Mesenchymal stem cell (in vitro differentiated cells and primary cell): ENCODE measurements around the gene C14orf132.

Experiments used
- DNase-seq: peaks from one replicate; pipeline ENCODE4 v3.0.0-alpha.2; 2013
- H2AFZ ChIP-seq: one replicate; pipeline ENCODE4 v1.6.1; 2013; ENCODE audit warnings: low read depth, mild to moderate bottlenecking, control low read depth, inconsistent platforms, low read length, moderate library complexity
- H2AK5ac ChIP-seq: 2 replicates; pipeline ENCODE4 v1.6.1; 2013; ENCODE audit warnings: low read length, moderate library complexity, mild to moderate bottlenecking, inconsistent platforms; ENCODE audit not compliant: severe bottlenecking
- H2BK120ac ChIP-seq: one replicate; pipeline ENCODE4 v1.6.1; 2013; ENCODE audit warnings: low read depth, mild to moderate bottlenecking, inconsistent platforms, low read length, moderate library complexity
- H2BK12ac ChIP-seq, 2 experiments: one replicate each; pipeline ENCODE4 v1.6.1; 2013; ENCODE audit warnings: inconsistent platforms in 2 of 2, low read length in 2 of 2, mild to moderate bottlenecking in 2 of 2, moderate library complexity in 2 of 2, control low read depth in 1 of 2
- H2BK15ac ChIP-seq: one replicate; pipeline ENCODE4 v1.6.1; 2013; ENCODE audit warnings: mild to moderate bottlenecking, low read depth, inconsistent platforms; ENCODE audit not compliant: poor library complexity, severe bottlenecking
- H2BK5ac ChIP-seq: 2 replicates; pipeline ENCODE4 v1.6.1; 2013; ENCODE audit warnings: low read depth, mild to moderate bottlenecking, low read length, control low read depth, inconsistent platforms; ENCODE audit not compliant: poor library complexity, severe bottlenecking
- H3K14ac ChIP-seq, 2 experiments: one replicate each; pipeline ENCODE4 v1.6.1; 2013; ENCODE audit warnings: inconsistent platforms in 2 of 2, low read length in 2 of 2, control low read depth in 1 of 2, mild to moderate bottlenecking in 1 of 2, moderate library complexity in 1 of 2
- H3K18ac ChIP-seq, 2 experiments: one replicate each; pipeline ENCODE4 v1.6.1; 2013; ENCODE audit warnings: inconsistent platforms in 2 of 2, low read length in 2 of 2, control low read depth in 1 of 2, low read depth in 1 of 2, mild to moderate bottlenecking in 1 of 2
- H3K23ac ChIP-seq, 2 experiments: one replicate each; pipeline ENCODE4 v1.6.1; 2013; ENCODE audit warnings: inconsistent platforms in 2 of 2, low read length in 2 of 2, mild to moderate bottlenecking in 2 of 2, moderate library complexity in 2 of 2, control low read depth in 1 of 2
- H3K27ac ChIP-seq: 2 replicates; pipeline ENCODE4 v1.5.1; 2013; ENCODE audit warnings: mild to moderate bottlenecking, moderate library complexity, low read length, control low read depth, inconsistent platforms; ENCODE audit not compliant: poor library complexity, severe bottlenecking
- H3K27me3 ChIP-seq, 2 experiments: 2 replicates each; pipeline versions ENCODE4 v1.6.1 to v1.7.0; 2013; ENCODE audit warnings: low read length in 2 of 2, mild to moderate bottlenecking in 2 of 2, moderate library complexity in 2 of 2, control low read depth in 1 of 2, inconsistent platforms in 1 of 2; ENCODE audit not compliant: control insufficient read depth in 1 of 2, insufficient read depth in 1 of 2
- H3K36me3 ChIP-seq, 2 experiments: 2 replicates each; pipeline versions ENCODE4 v1.6.1 to v1.7.0; 2013; ENCODE audit warnings: low read length in 2 of 2, control low read depth in 1 of 2, inconsistent platforms in 1 of 2, low read depth in 1 of 2, mild to moderate bottlenecking in 1 of 2; ENCODE audit not compliant: insufficient read depth in 2 of 2, control insufficient read depth in 1 of 2
- H3K4ac ChIP-seq, 2 experiments: one replicate each; pipeline ENCODE4 v1.6.1; 2013; ENCODE audit warnings: inconsistent platforms in 2 of 2, low read length in 2 of 2, mild to moderate bottlenecking in 2 of 2, moderate library complexity in 2 of 2, control low read depth in 1 of 2, low read depth in 1 of 2
- H3K4me1 ChIP-seq: 2 replicates; pipeline ENCODE4 v1.6.1; 2013; ENCODE audit warnings: low read depth, low read length, control low read depth; ENCODE audit not compliant: control insufficient read depth, insufficient read depth
- H3K4me2 ChIP-seq: 2 replicates; pipeline ENCODE4 v1.6.1; 2013; ENCODE audit warnings: low read length, mild to moderate bottlenecking, inconsistent platforms; ENCODE audit not compliant: poor library complexity, severe bottlenecking
- H3K4me3 ChIP-seq, 2 experiments: 2 replicates each; pipeline versions ENCODE4 v1.5.1 to v1.7.0; 2013; ENCODE audit warnings: low read length in 2 of 2, mild to moderate bottlenecking in 2 of 2, control low read depth in 1 of 2, low read depth in 1 of 2; ENCODE audit not compliant: insufficient read depth in 1 of 2
- H3K79me1 ChIP-seq: replicated peaks from 2 replicates; pipeline ENCODE4 v1.6.1; 2013; ENCODE audit warnings: mild to moderate bottlenecking, control low read depth, low read length, inconsistent platforms; ENCODE audit not compliant: poor library complexity, severe bottlenecking
- H3K9ac ChIP-seq: 2 replicates; pipeline ENCODE4 v1.7.0; 2013; ENCODE audit warnings: mild to moderate bottlenecking, low read length, moderate library complexity
- H3K9me3 ChIP-seq: 2 replicates; pipeline ENCODE4 v1.7.0; 2013; ENCODE audit warnings: mild to moderate bottlenecking, low read length; ENCODE audit not compliant: control insufficient read depth
- H4K8ac ChIP-seq: one replicate; pipeline ENCODE4 v1.6.1; 2013; ENCODE audit warnings: inconsistent platforms, mild to moderate bottlenecking, low read length, moderate library complexity
- H4K91ac ChIP-seq: one replicate; pipeline ENCODE4 v1.6.1; 2013; ENCODE audit warnings: mild to moderate bottlenecking, low read length, inconsistent platforms
- WGBS: methylation state at CpG from one replicate; pipeline ENCODE4 v1.1.7; 2013; ENCODE audit warnings: mixed read lengths; 5-methylcytosine and 5-hydroxymethylcytosine counted together

Gene C14orf132

GRCh38 chr14:96104469-96105057, 65.4 kb downstream of the C14orf132 start:
- Histone ChIP-seq H2BK12ac (peak overlapping the region; percentile 19 to 73), H4K91ac (peak overlapping the region; percentile 15), H3K27me3 (no peaks in the 10 kb centered on the region), H3K79me1 (no peaks in the 10 kb centered on the region), H3K27ac (peak overlapping the region; percentile 96), H3K4me3 (no peak overlapping the region), H3K23ac (no peak overlapping the region), H3K9me3 (no peaks in the 10 kb centered on the region), H4K8ac (peak overlapping the region; percentile 8), H3K14ac (peak overlapping the region in 1 of 2 experiments; percentile 31), H2AFZ (peak overlapping the region; percentile 6), H3K36me3 (no peaks in the 10 kb centered on the region), H2BK15ac (peak overlapping the region; percentile 45), H2BK120ac (no peak overlapping the region), H3K4me2 (no peak overlapping the region), H3K18ac (peak overlapping the region; percentile 26 to 76), H3K4ac (peak overlapping the region in 1 of 2 experiments; percentile 88), H2AK5ac (peak overlapping the region; percentile 76), H2BK5ac (peak overlapping the region; percentile 80), H3K9ac (peak overlapping the region; percentile 83), H3K4me1 (peaks cover 25% of the 10 kb centered on the region)
- peak; percentile 98 for DNase-seq
- WGBS = 53% methylated on average over 16 of the region's 19 CpGs

GRCh38 chr14:96105089-96105925, 66.1 kb downstream of the C14orf132 start:
- peak overlapping the region; percentile 74 for H4K91ac ChIP-seq
- peak overlapping the region in 1 of 2 experiments; percentile 31 for H3K14ac ChIP-seq
- no peaks in the 10 kb centered on the region for H3K27me3 ChIP-seq
- peak overlapping the region; percentile 87 for H2AK5ac ChIP-seq
- H3K18ac ChIP-seq = peak overlapping the region in 1 of 2 experiments; percentile 76
- peak overlapping the region; percentile 6 for H2AFZ ChIP-seq
- H3K79me1 ChIP-seq = no peaks in the 10 kb centered on the region
- H3K4ac ChIP-seq = peak overlapping the region; percentile 0 to 88
- H3K27ac ChIP-seq = peak overlapping the region; percentile 93
- 83% methylated on average over 15 of the region's 16 CpGs for WGBS
- peaks cover 21% of the 10 kb centered on the region for H3K4me1 ChIP-seq
- H2BK5ac ChIP-seq = peak overlapping the region; percentile 80
- no peak overlapping the region for H3K23ac ChIP-seq
- no peaks in the 10 kb centered on the region for H3K36me3 ChIP-seq
- H2BK120ac ChIP-seq = no peak overlapping the region
- no peak overlapping the region for H3K4me2 ChIP-seq
- H2BK15ac ChIP-seq = peak overlapping the region; percentile 71
- H4K8ac ChIP-seq = peak overlapping the region; percentile 8
- no peak for DNase-seq
- peak overlapping the region in 1 of 2 experiments; percentile 1 for H3K4me3 ChIP-seq
- no peaks in the 10 kb centered on the region for H3K9me3 ChIP-seq
- peak overlapping the region; percentile 19 to 68 for H2BK12ac ChIP-seq
- peak overlapping the region; percentile 83 for H3K9ac ChIP-seq

GRCh38 chr14:96105926-96106441, 66.8 kb downstream of the C14orf132 start:
- Histone ChIP-seq H2BK12ac (peak overlapping the region; percentile 70 to 82), H3K9ac (peak overlapping the region; percentile 83), H2BK15ac (no peak overlapping the region), H3K4ac (no peak overlapping the region), H3K4me3 (no peak overlapping the region), H3K23ac (no peak overlapping the region), H4K8ac (no peak overlapping the region), H3K4me2 (no peak overlapping the region), H3K4me1 (peaks cover 20% of the 10 kb centered on the region), H2AK5ac (peak overlapping the region; percentile 87), H2BK120ac (no peak overlapping the region), H2AFZ (no peak overlapping the region), H3K14ac (no peak overlapping the region), H3K27me3 (no peaks in the 10 kb centered on the region), H3K9me3 (no peaks in the 10 kb centered on the region), H3K36me3 (no peaks in the 10 kb centered on the region), H3K27ac (no peak overlapping the region), H2BK5ac (no peak overlapping the region), H3K18ac (peak overlapping the region in 1 of 2 experiments; percentile 49), H3K79me1 (no peaks in the 10 kb centered on the region), H4K91ac (no peak overlapping the region)
- DNase-seq = no peak
- WGBS = 95% methylated on average over 15 of the region's 15 CpGs

GRCh38 chr14:96106891-96107290, 67.7 kb downstream of the C14orf132 start:
- H3K9ac ChIP-seq = peak overlapping the region; percentile 61
- H2BK15ac ChIP-seq = no peak overlapping the region
- no peak overlapping the region for H4K91ac ChIP-seq
- no peak overlapping the region for H4K8ac ChIP-seq
- no peaks in the 10 kb centered on the region for H3K27me3 ChIP-seq
- peak overlapping the region; percentile 58 for H2AK5ac ChIP-seq
- H3K4me3 ChIP-seq = no peak overlapping the region
- H3K18ac ChIP-seq = no peak overlapping the region
- no peaks in the 10 kb centered on the region for H3K9me3 ChIP-seq
- no peak overlapping the region for H2BK12ac ChIP-seq
- DNase-seq = no peak
- H3K23ac ChIP-seq = no peak overlapping the region
- no peak overlapping the region for H2BK5ac ChIP-seq
- H3K14ac ChIP-seq = no peak overlapping the region
- no peak overlapping the region for H2AFZ ChIP-seq
- WGBS = 82% methylated on average over 6 of the region's 6 CpGs
- no peak overlapping the region for H3K4ac ChIP-seq
- no peak overlapping the region for H3K27ac ChIP-seq
- no peaks in the 10 kb centered on the region for H3K36me3 ChIP-seq
- no peak overlapping the region for H3K4me2 ChIP-seq
- no peak overlapping the region for H2BK120ac ChIP-seq
- H3K4me1 ChIP-seq = peaks cover 16% of the 10 kb centered on the region
- no peaks in the 10 kb centered on the region for H3K79me1 ChIP-seq
